ENCODE measurements around the gene CTBP2. TPM values are rescaled to one million over a fixed set of nuclear protein-coding genes. Genes with fewer than 3 reads are reported as not detected.

CTBP2 gene
- total RNA-seq, 2 experiments from 2014 or later: 0.27 to 0.29 TPM

DNA sequence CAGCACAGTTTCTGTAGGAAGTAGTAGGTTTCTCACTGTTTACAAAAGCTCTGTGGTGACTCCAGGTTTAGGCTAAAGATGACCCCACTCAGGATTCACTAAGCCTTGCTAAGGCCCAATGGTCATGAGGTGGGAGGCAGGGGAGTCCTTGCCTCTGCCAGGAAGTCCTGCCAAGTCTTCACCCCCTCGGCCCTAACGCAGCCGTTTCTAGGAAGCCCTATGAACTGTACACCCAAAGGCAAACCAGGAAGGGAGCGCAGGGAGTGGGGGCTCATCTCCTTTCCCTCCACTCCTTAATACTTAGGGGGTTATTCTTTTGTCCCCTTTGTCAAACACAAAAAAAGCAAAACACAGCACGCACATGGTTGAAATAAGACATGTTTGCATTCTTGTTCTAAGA lies 64.6 kb downstream of the CTBP2 start:
- Mint-ChIP-seq H3K4me3 (no peak overlapping the region), H3K9me3 (no peaks in the 10 kb centered on the region), H3K27me3 (peaks cover 6% of the 10 kb centered on the region), H3K36me3 (no peaks in the 10 kb centered on the region), H3K4me1 (ENCODE audit: low read depth) (no peaks in the 10 kb centered on the region), H3K27ac (no peak overlapping the region)
- ChIA-PET POLR2A (no interaction called here), CTCF (no interaction called here)
- intact Hi-C loops (cut with micrococcal nuclease): no loop called here
- no peak for DNase-seq

DNA sequence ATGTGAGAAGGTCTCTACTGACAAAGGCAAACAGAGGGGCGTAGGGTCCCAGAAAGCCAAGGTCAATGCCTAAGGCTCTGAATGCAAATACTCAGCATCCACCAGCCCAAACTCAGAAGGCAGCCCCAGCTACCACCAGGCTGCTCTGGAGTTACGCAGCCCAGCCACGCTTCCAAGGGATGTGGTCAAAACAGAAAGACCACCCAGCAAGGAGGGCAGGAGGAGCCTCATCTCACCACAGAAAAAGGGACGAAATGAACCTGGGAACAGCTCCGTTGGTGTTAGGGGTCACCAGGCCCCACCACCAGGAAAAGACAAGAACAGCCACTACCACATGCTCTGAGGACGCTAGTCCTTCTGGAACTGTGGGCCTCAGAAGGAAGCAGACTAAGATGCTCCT lies 65.1 kb downstream of the CTBP2 start:
- H3K36me3 Mint-ChIP-seq: no peaks in the 10 kb centered on the region
- peaks cover 6% of the 10 kb centered on the region for H3K27me3 Mint-ChIP-seq
- ChIA-PET CTCF (no interaction called here), POLR2A (no interaction called here)
- no peak for DNase-seq
- intact Hi-C loops (cut with micrococcal nuclease): no loop called here
- no peaks in the 10 kb centered on the region for H3K4me1 Mint-ChIP-seq (ENCODE audit: low read depth)
- H3K27ac Mint-ChIP-seq: no peak overlapping the region
- H3K4me3 Mint-ChIP-seq: no peak overlapping the region
- no peaks in the 10 kb centered on the region for H3K9me3 Mint-ChIP-seq

DNA sequence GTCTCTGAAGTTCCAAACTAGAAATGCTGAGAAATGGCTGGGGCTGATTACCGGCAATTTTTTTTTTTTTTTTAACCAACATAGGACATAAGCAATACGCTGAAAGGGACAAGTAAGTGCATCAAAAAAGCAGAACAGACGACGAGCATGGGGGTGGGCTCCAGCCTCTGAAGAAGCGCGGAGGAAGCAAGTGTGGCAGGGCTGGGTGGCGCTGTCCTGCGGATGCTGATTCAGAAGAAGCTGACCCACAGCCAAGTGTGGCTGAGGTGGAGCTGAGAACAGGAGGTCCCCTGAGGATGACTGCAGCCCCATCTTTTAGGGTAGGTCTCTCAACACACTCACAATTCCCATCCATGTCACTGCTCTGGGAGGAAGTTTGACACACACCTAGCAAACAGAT lies 65.6 kb downstream of the CTBP2 start:
- peaks cover 3% of the 10 kb centered on the region for H3K27me3 Mint-ChIP-seq
- POLR2A ChIA-PET: no interaction called here
- no peaks in the 10 kb centered on the region for H3K36me3 Mint-ChIP-seq
- no peaks in the 10 kb centered on the region for H3K9me3 Mint-ChIP-seq
- H3K4me1 Mint-ChIP-seq (ENCODE audit: low read depth): no peaks in the 10 kb centered on the region
- intact Hi-C loops (cut with micrococcal nuclease): no loop called here
- no peak overlapping the region for H3K27ac Mint-ChIP-seq
- DNase-seq: no peak
- H3K4me3 Mint-ChIP-seq: no peak overlapping the region
- CTCF ChIA-PET: no interaction called here

DNA sequence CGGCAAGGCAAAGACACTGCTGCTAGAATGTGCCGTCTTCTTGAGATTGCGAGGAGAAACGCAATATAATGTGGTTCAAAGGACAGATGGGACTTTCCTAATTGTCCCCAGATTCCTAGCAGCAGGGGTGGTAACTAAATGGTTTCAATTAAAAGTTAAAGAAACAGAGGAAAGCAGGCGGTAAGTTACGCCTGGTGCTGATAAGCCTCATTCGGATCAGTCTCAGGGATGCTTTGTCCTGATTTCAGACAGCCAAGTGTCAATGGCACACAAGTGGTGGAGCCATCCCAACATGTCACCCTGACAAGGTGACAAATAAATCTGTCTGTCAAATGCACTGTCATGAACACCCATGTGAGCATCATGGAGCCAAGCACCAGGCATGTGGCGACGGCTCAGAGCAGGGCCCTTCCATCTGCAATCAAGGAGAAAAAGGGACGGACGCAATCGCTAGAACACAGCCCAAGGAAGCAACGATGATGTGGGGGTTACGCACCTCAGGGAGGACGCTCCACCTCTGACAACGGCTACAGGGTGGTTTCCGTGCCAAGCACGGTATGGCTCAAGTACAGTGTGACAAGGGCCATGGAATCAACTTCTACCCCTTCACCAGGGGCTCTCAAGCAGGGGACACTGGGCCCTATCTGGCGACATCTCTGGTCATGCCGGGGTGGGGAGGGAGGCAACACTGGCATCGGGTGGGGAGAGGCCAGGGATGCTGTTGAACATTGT lies 66.2 kb downstream of the CTBP2 start:
- peaks cover 3% of the 10 kb centered on the region for H3K27me3 Mint-ChIP-seq
- no peaks in the 10 kb centered on the region for H3K9me3 Mint-ChIP-seq
- intact Hi-C loops (cut with micrococcal nuclease): no loop called here
- no peaks in the 10 kb centered on the region for H3K4me1 Mint-ChIP-seq (ENCODE audit: low read depth)
- no peak for DNase-seq
- H3K4me3 Mint-ChIP-seq: no peak overlapping the region
- ChIA-PET POLR2A (no interaction called here), CTCF (no interaction called here)
- no peaks in the 10 kb centered on the region for H3K36me3 Mint-ChIP-seq
- no peak overlapping the region for H3K27ac Mint-ChIP-seq

DNA sequence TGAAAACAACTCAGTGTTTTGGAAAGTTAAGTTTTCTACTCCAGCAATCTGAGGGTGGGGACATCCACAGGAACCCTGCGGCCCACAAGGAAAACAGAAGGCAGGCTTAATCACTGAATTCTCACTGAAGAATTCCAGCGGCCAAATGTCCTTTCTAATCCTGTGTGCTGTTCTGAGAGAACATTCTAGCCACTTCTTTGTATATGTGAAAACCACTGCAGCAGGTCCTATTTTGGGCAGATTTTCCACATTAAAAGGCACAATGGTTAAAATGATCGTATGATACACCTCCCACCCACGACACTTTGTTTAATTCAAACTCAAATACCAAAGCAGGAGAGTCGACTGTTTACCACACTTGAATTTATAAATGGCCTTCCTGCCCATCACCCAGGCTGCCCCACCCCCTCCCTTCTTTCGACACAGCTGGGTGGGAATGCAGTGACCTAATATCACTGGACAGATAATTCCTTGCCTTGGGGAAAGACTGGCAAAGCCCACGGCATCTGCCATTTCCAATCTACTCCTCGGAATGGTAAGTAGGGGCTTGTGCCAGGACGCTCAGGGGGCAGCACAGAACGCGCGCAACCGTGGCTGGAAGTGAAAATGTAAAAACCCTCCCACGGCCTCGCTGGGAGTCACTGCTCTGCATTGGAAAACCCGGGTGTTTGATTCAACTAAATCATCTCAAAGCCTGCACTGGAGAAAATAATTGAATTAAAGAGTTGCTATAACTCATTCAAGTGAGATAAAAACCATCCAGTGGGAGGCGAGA lies 67.0 kb downstream of the CTBP2 start:
- H3K36me3 Mint-ChIP-seq: no peaks in the 10 kb centered on the region
- POLR2A ChIA-PET: no interaction called here
- DNase-seq: no peak
- peaks cover 3% of the 10 kb centered on the region for H3K27me3 Mint-ChIP-seq
- intact Hi-C loops (cut with micrococcal nuclease): no loop called here
- CTCF ChIA-PET: no interaction called here
- H3K27ac Mint-ChIP-seq: no peak overlapping the region
- H3K4me1 Mint-ChIP-seq (ENCODE audit: low read depth): no peaks in the 10 kb centered on the region
- no peaks in the 10 kb centered on the region for H3K9me3 Mint-ChIP-seq
- H3K4me3 Mint-ChIP-seq: no peak overlapping the region

- H3K4me3 Mint-ChIP-seq: no peak overlapping the region
- DNase-seq: no peak
- no peaks in the 10 kb centered on the region for H3K9me3 Mint-ChIP-seq
- H3K36me3 Mint-ChIP-seq: no peaks in the 10 kb centered on the region
- intact Hi-C loops (cut with micrococcal nuclease): no loop called here
- no peak overlapping the region for H3K27ac Mint-ChIP-seq
- no peaks in the 10 kb centered on the region for H3K4me1 Mint-ChIP-seq (ENCODE audit: low read depth)
- ChIA-PET CTCF (no interaction called here), POLR2A (no interaction called here)
- H3K27me3 Mint-ChIP-seq: peaks cover 6% of the 10 kb centered on the region
These were observed 67.8 kb downstream of the CTBP2 start for GRCh38 chr10:125092564-125093031.

GRCh38 chr10:125091891-125092290 lies 68.5 kb downstream of the CTBP2 start:
- H3K27me3 Mint-ChIP-seq: peaks cover 6% of the 10 kb centered on the region

DNA sequence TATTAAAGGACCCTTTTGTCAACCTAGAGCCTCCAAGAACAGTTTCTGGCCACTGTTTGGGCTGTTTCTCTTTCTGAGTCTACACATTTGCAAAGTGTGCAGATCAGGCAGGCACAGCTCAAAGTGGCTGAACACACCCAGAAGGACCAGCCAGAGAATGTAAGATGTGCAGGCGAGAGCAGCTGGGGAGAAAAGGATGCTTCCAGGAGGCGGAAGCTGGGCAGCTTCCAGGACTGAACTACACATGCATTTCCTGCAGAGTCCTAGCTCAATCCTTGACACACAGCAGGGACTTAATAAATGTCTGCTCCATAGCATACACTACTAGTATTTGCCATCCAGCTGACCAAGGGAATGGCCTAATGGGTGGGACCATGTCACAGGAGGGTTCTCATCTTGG lies 70.9 kb downstream of the CTBP2 start:
- intact Hi-C loops (cut with micrococcal nuclease): no loop called here
- no peak overlapping the region for H3K4me3 Mint-ChIP-seq
- no peaks in the 10 kb centered on the region for H3K9me3 Mint-ChIP-seq
- peaks cover 9% of the 10 kb centered on the region for H3K27me3 Mint-ChIP-seq
- no peak overlapping the region for H3K27ac Mint-ChIP-seq
- ChIA-PET POLR2A (no interaction called here), CTCF (no interaction called here)
- no peaks in the 10 kb centered on the region for H3K36me3 Mint-ChIP-seq
- no peak for DNase-seq
- no peaks in the 10 kb centered on the region for H3K4me1 Mint-ChIP-seq (ENCODE audit: low read depth)

More at GRCh38 chr10:125091891-125092290, 68.5 kb downstream of the CTBP2 start:
- Mint-ChIP-seq H3K4me3 (no peak overlapping the region), H3K4me1 (ENCODE audit: low read depth) (no peaks in the 10 kb centered on the region), H3K36me3 (no peaks in the 10 kb centered on the region), H3K27ac (no peak overlapping the region), H3K9me3 (no peaks in the 10 kb centered on the region)
- intact Hi-C loops (cut with micrococcal nuclease): no loop called here
- ChIA-PET CTCF (interaction anchor here (0.6 to 0.9 kb wide), 2 partner anchors 16 to 44 kb away, joined by 3 read pairs; no protein-coding TSS in a partner anchor), POLR2A (no interaction called here)
- DNase-seq: no peak

GRCh38 chr10:125087897-125088215 lies 72.5 kb downstream of the CTBP2 start:
- DNase-seq: no peak
- Mint-ChIP-seq H3K4me3 (no peak overlapping the region), H3K27me3 (peaks cover 7% of the 10 kb centered on the region), H3K9me3 (no peaks in the 10 kb centered on the region), H3K27ac (no peak overlapping the region), H3K36me3 (no peaks in the 10 kb centered on the region), H3K4me1 (ENCODE audit: low read depth) (no peaks in the 10 kb centered on the region)
- ChIA-PET CTCF (no interaction called here), POLR2A (no interaction called here)
- intact Hi-C loops (cut with micrococcal nuclease): no loop called here

DNA sequence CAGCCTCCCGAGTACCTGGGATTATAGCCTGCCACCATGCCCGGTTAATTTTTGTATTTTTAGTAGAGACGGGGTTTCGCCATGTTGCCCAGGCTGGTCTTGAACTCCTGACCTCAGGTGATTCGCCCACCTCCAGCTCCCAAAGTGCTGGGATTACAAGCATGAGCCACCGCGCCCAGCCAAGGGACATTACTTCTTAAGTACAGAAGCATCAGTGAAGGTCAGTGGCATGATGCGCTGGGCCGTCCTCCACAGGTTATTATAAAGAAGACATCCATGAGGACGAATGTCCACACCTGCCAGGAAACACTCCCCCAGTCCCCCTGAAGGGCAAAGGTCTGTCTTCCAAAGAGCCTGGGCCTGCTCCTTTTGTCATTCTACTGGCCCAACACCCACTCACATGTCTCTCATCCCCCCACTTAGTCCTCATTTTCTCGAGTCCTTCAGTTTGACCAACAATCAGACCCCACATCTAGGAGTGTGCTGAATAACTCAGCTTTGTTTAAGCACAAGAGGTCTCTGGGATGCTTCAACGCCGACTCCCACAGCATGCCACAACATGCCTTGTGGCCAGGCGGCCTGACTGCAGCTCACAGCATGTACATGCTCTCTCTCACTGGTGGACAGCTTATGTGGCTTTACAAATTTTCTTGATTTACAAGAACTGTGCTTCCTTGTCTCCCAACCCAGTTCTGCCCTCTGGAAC lies 73.0 kb downstream of the CTBP2 start:
- Mint-ChIP-seq H3K27me3 (peaks cover 7% of the 10 kb centered on the region), H3K4me3 (no peak overlapping the region), H3K27ac (no peak overlapping the region), H3K4me1 (ENCODE audit: low read depth) (no peaks in the 10 kb centered on the region), H3K9me3 (no peaks in the 10 kb centered on the region), H3K36me3 (no peaks in the 10 kb centered on the region)
- ChIA-PET CTCF (no interaction called here), POLR2A (no interaction called here)
- no peak for DNase-seq
- intact Hi-C loops (cut with micrococcal nuclease): no loop called here

DNA sequence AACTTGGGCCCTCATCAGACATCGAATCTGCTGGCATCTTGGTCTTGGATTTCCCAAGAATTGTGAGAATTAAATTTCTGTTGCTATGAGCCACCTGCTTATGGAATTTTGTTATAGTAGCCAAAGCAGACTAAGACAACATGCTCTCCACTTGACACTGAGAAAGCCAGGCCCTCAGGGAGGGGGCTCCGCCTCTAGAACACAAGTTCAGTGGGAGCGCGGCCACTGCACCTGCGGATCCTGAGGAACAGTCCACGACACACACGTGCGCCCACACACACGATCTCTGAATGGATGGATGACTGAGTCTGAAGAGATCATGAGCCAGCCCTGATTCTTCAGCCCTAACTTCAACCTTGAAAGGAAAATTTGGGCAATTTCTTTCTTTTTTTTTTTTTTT lies 73.7 kb downstream of the CTBP2 start:
- Mint-ChIP-seq H3K9me3 (no peaks in the 10 kb centered on the region), H3K4me1 (ENCODE audit: low read depth) (no peaks in the 10 kb centered on the region), H3K27me3 (peaks cover 5% of the 10 kb centered on the region), H3K36me3 (no peaks in the 10 kb centered on the region), H3K27ac (no peak overlapping the region), H3K4me3 (no peak overlapping the region)
- ChIA-PET POLR2A (no interaction called here), CTCF (no interaction called here)
- no peak for DNase-seq
- intact Hi-C loops (cut with micrococcal nuclease): no loop called here

DNA sequence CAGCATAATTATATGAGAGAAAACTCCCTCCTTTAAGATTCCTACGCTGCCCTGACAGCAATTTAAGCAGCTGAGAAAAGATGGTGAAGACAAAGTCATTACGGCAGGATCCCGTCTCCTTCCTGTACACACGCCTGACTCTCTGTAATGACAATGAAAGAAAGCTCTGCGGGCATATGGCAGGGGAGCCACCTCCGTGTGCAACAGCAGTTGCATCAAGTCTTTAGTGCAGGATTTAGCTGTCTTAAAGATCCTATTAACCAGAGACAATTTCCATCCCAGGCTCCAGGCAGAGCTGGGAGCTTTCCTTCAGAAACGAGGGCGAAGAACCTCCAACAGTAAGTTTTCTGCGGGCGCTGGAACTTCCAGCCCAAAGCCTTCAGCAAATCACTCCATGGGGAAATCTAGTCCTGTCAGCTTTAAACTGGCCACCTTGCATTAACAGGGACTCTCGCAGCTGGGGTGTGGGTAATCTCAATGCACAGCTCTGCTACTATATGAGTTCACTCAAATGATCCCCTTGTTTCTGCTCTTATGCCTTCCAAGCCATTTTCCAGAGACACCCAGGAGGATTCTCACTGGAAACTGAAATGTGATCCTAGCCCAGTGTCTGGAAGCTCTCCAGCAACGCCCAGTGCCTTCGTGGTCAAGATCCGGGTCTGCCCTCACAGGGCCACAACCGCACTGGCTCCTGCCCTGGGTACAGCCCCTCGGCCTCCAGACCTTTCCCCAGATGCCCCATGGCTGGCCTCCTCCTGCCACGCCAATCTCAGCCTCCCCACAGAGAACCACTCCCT lies 74.9 kb downstream of the CTBP2 start:
- no peak overlapping the region for H3K27ac Mint-ChIP-seq
- ChIA-PET POLR2A (no interaction called here), CTCF (no interaction called here)
- H3K36me3 Mint-ChIP-seq: no peaks in the 10 kb centered on the region
- H3K9me3 Mint-ChIP-seq: no peaks in the 10 kb centered on the region
- no peaks in the 10 kb centered on the region for H3K4me1 Mint-ChIP-seq (ENCODE audit: low read depth)
- H3K4me3 Mint-ChIP-seq: no peak overlapping the region
- intact Hi-C loops (cut with micrococcal nuclease): no loop called here
- peaks cover 5% of the 10 kb centered on the region for H3K27me3 Mint-ChIP-seq
- no peak for DNase-seq

Data from activated CD4-positive, alpha-beta memory T cell treated with anti-CD3 and anti-CD28 coated beads for 36 hours (primary cell).